Hematopoietic multipotent progenitor cell (in vitro differentiated cells): ENCODE results near the gene COASY. TPM values are rescaled to one million over a fixed set of nuclear protein-coding genes. Genes with fewer than 3 reads are reported as not detected.
A peak's percentile ranks its signal among the peaks of the same experiment; 100 is the strongest.
"Not testable (repeated sequence)": the region's sequence is repeated elsewhere in the genome, so short reads cannot be mapped to it uniquely, and the experiment has no call there.

Experiments used
- DNase-seq, 3 donors: peaks; one replicate each; pipeline ENCODE4 v3.0.0-alpha.2; 2011 to 2015; ENCODE audit warnings: low read depth in 2 of 3, low spot score in 2 of 3
- total RNA-seq: library from RNA; depleted of rRNA; stranded (reverse); fragments of >200 nt; gene quantifications from one replicate; pipeline ENCODE4 v1.2.3, GENCODE V29; 2012

Gene COASY
- total RNA-seq, 1 donor = 31.2 TPM

DNA sequence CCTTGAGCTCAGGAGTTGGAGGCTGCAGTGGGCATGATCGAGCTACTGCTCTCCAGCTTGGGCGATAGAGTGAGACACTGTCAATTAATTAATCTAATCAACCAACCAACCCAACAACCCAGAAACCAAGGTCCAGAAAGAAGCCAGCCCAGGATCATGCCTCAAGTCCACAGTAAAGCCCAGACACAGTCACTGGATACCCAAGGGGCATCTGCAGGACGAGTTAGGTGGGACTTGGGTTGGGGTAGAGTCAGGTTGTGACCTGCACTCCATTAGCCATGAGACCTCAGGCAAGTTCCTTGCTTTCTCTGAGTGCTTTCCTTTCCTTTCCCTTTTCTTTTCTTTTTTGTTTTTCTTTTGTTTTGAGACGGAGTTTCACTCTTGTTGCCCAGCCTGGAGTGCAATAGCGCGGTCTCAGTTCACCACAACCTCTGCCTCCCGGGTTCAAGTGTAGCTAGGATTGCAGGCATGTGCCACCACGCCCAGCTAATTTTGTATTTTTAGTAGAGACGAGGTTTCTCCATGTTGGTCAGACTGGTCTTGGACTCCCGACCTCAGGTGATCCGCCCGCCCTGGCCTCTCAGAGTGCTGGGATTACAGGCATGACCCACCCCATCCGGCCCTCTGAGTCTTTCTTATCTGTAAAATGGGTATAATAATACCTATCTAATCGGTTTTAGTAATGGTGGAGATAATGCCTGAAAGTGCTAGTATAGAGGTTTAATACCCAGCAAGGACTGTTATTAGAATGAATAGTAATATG is 12.8 kb upstream of the COASY start:
- DNase-seq = no peak

DNA sequence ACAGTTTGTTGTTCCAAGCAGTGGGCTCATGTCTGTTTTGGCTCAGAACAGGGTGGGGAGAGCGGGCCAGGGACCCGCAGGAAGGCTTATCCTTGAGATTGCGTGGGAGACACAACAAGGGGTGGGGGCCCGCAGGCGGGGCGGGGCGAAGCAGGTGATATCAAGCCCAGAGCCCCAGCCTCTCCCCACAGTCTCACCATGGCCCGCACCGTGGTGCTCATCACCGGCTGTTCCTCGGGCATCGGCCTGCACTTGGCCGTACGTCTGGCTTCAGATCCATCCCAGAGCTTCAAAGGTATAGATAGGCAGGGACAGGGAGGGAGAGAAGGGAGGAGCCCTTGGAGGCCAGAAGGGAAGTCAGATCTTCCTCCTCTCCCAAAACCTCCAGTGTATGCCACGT is 9.2 kb upstream of the COASY start, which contains the start of gene HSD17B1:
TSS of gene HSD17B1 (plus strand) at position 188 of the 400 bp plus-strand sequence. CDS start at position 199, 11 bp downstream.
- not testable (repeated sequence) for DNase-seq

DNA sequence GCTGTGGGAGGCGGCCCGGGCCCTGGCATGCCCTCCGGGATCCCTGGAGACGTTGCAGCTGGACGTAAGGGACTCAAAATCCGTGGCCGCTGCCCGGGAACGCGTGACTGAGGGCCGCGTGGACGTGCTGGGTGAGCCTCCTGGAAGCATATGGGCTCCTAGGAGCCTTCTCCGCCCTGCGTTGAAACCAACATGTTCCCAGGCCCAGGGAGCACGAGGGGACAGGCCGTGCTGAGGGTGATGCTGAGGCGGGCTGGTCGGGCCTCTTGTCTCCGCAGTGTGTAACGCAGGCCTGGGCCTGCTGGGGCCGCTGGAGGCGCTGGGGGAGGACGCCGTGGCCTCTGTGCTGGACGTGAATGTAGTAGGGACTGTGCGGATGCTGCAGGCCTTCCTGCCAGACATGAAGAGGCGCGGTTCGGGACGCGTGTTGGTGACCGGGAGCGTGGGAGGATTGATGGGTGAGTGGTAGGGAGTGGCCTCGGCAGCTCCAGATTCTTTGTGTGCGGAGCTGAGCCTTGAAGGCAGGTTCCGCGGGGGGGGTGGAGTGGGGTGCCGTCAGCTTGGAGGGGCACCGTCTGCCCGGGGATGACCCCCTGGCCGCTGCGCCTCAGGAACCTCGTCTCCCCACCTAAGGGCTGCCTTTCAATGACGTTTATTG is 8.7 kb upstream of the COASY start:
- no peak for DNase-seq

DNA sequence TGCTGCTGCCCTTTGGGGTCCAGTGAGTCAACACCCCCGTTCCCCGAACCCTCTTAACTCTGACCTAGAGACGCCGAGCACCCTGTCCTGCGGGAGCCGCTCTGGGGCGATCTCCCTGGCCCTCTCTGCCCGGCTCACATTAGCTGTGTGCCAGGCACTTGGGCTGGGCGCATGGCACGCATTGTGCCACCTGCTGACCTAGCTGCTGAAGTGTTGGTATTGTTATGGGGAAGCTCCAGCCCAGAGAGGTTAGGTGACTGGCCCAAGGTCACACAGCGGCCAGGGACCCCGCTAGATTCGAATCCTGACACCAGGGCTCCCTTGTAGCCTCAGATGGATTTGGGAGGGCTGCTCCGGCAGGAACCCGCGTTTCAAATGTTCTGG is 8.1 kb upstream of the COASY start:
- no peak for DNase-seq

DNA sequence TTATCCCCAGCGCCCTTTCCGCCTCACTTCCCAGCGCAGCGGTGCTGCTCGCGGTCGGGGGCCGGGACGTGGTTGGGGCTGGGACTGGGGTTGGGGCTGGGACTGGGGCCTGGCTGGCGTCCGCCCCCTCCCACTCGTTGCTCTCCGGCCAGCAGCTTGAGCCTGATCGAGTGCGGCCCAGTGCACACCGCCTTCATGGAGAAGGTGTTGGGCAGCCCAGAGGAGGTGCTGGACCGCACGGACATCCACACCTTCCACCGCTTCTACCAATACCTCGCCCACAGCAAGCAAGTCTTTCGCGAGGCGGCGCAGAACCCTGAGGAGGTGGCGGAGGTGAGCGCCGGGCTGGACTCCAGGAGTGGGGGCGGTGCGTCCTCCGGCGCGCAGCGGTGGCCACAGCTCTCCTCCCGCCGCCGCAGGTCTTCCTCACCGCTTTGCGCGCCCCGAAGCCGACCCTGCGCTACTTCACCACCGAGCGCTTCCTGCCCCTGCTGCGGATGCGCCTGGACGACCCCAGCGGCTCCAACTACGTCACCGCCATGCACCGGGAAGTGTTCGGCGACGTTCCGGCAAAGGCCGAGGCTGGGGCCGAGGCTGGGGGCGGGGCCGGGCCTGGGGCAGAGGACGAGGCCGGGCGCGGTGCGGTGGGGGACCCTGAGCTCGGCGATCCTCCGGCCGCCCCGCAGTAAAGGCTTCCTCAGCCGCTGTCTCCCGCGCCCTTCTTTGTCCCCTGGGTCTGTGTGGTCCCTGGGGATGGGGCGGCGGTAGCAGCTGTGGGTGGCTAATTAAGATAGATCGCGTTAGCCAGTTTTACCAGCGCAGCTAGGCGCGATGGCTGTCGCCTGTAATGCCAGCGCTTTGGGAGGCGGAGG is 7.5 kb upstream of the COASY start:
- DNase-seq = peak in 2 of 3 donors; percentile 89 to 91

DNA sequence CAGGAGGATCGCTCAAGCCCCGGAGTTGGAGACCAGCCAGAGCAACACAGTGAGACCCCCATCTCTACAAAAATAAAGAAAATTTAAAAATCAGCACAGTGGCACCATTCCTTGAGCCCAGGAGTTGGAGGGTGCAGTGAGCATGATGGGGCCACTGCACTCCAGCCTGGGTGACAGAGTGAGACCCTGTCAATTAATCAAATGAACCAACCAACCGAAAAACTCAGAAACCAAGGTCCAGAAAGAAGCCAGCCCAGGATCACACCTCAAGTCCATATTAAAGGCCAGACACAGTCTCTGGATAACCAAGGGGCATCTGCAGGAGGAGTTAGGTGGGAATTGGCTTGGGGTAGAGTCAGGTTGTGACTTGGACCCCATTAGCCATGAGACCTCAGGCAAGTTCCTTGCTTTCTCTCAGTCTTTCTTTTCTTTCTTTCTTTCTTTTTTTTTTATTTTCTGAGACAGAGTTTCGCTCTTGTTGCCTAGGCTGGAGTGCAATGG is 6.8 kb upstream of the COASY start:
- DNase-seq = no peak

DNA sequence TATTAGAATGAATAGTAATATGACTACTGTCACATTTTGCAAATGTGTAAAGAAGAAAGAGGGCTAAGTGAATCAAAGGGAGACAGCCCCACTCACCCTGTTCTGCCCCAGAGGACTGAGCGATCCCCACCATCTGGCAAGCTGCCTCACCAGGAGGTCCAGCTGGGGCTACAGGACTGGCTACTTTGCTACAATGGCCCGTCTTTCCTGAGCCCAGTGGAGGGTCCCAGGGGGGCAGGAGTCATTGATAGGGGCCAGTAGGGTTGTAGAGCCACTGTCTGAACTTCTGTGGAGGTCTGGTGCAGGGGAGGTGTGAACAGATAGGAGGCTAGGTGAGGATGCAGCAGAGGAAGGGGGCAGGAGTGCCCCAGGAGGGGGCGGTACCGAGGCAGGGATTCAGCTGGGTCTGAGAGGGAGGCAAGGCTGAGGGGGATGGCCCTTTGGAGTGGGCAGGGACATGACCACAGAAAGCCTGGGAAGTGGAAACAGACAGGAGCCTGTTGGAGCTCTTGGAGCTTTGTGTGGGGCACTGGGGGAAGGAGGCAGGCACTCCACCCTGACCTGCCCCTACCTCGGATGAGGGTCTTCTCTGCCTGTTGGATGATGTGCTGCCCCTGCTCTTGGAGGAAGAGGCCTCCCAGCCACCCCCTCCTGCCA is 5.9 kb upstream of the COASY start:
- DNase-seq = not testable (repeated sequence)

DNA sequence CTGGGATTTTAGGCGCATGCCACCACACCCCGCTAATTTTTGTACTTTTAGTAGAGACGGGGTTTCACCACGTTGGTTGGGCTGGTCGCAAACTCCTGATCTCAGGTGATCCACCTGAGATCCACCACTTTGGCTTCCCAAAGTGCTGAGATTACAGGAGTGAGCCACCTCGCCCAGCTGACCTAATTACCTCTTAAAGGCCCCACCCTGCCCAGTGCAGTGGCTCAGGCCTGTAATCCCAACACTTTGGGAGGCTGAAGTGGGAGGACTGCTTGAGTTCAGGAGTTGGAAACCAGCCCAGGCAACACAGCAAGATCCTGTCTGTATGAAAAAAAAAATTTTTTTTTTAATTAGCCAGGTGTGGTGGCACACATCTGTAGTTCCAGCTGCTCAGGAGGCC is 2.9 kb upstream of the COASY start:
- DNase-seq = no peak

DNA sequence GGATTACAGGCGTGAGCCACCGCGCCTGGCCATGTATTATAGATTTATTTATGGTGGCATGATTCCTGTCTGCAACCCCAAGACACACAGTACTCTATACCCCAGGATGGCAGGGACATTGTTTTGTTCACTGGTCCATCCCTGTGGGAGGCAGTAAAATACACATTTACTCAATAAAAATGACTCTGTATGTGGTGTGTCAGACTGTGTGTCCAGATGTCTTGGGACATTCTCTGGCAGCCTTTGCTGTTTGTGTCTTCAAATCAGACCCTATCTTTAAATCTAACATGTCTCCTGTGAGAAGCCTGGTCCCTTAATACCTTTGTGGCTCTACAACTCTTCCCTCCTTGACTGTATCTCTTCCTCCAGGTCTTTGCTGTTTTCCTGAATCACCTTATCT is 1.7 kb upstream of the COASY start:
- no peak for DNase-seq

DNA sequence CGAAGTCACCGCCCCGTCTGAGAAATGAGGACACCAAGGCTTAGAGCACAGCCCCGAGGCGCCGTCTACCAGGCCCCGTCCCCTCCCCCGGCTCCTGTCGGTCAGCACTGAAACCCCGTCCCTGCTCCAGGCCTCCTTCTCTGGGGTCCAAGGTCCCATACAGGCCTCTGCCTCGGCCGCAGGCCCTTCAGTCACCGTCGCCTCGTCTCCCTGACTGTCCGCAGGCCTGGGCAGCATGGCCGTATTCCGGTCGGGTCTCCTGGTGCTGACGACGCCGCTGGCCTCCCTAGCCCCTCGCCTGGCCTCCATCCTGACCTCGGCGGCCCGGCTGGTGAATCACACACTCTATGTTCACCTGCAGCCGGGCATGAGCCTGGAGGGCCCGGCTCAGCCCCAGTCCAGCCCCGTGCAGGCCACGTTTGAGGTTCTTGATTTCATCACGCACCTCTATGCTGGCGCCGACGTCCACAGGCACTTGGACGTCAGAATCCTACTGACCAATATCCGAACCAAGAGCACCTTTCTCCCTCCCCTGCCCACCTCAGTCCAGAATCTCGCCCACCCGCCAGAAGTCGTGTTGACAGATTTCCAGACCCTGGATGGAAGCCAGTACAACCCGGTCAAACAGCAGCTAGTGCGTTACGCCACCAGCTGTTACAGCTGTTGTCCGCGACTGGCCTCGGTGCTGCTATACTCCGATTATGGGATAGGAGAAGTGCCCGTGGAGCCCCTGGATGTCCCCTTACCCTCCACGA is 617 bp downstream of the COASY start:
- no peak for DNase-seq

DNA sequence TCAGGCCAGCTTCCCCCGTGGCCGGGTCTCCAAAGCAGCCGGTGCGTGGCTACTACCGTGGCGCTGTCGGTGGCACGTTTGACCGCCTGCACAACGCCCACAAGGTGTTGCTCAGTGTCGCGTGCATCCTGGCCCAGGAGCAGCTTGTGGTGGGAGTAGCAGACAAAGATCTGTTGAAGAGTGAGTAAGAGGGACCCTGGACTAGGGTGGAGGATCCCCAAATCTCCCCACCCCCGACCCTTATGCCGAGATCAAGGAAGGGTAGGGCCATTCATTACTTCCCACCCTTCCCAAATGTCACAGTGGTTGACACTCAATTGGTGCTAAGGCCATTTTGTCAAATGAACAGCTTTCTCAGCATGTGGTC is 1.2 kb downstream of the COASY start:
- no peak for DNase-seq

DNA sequence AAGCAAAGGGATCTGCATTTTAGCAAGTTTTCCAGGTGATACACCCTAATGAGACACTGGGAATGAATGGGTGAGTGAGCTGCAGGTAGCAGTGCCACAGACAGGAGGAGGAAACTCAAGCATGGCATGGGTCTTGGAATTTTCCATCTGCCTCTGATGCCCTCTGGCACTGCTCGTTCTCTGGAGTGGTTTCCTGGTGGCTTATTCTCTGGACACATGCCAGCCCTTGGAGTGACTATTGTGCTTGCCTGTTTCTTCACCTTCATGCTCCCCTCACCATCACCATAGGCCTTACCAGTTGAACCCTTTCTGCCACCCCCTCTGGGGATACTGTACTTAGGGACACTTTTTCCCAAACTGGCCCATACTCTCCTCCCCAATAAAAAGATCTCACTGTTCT is 1.6 kb downstream of the COASY start:
- no peak for DNase-seq

DNA sequence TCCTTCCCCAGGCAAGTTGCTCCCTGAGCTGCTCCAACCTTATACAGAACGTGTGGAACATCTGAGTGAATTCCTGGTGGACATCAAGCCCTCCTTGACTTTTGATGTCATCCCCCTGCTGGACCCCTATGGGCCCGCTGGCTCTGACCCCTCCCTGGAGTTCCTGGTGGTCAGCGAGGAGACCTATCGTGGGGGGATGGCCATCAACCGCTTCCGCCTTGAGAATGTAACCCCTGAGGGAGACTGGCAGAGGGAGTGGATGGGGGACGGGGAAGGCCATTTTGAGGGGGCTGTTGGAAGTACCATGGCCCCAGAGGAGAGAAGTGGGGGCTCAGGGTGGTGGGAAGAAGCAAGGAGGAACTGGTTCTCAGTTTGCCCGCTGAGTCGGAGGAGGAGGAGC is 2.0 kb downstream of the COASY start:
- DNase-seq = no peak

DNA sequence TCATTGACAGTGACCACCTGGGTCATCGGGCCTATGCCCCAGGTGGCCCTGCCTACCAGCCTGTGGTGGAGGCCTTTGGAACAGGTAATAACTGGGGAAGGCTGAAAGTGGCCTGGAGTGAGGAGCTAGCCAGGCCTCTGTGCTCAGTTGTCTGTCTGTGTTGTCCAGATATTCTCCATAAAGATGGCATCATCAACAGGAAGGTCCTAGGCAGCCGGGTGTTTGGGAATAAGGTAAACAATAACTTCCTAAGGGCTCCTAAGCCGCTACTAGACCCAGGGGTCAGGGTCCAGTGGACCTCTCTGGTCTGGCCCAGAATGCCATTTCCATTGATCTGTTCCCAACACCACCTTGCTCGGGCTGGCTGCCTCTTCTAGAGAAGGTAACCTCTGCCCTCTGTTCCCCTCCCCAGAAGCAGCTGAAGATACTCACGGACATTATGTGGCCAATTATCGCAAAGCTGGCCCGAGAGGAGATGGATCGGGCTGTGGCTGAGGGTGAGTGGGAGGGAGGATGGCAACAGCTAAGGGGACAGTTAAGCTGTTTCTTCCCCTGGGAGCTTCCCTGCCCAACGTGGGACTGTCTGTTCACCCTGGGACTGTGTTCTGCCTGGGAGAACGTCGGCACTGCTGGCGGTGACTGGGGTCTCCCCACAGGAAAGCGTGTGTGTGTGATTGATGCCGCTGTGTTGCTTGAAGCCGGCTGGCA is 3.0 kb downstream of the COASY start:
- DNase-seq = no peak

DNA sequence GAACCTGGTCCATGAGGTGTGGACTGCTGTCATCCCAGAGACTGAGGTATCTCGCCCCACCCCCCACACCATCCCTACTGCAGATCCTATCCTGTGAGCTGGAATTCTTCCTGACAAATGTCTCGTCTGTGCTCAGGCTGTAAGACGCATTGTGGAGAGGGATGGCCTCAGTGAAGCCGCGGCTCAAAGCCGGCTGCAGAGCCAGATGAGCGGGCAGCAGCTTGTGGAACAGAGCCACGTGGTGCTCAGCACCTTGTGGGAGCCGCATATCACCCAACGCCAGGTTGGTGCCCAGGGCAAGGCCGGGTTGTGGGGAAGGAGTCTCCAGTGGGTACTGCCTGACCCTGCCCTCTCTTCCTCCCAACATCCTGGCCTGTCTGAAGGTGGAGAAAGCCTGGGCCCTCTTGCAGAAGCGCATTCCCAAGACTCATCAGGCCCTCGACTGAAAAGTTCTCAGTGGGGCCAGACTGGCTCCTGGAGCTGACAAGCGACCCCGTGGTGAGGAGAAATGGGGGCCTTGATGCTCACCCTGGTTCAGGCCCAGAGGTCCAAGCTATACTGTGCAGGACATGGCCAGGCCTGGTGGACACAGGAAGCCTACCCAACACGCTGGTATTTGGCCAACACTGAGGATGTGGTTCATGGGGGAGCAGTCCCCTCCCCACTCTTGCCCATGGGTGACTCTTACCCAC is 3.7 kb downstream of the COASY start:
- no peak for DNase-seq

DNA sequence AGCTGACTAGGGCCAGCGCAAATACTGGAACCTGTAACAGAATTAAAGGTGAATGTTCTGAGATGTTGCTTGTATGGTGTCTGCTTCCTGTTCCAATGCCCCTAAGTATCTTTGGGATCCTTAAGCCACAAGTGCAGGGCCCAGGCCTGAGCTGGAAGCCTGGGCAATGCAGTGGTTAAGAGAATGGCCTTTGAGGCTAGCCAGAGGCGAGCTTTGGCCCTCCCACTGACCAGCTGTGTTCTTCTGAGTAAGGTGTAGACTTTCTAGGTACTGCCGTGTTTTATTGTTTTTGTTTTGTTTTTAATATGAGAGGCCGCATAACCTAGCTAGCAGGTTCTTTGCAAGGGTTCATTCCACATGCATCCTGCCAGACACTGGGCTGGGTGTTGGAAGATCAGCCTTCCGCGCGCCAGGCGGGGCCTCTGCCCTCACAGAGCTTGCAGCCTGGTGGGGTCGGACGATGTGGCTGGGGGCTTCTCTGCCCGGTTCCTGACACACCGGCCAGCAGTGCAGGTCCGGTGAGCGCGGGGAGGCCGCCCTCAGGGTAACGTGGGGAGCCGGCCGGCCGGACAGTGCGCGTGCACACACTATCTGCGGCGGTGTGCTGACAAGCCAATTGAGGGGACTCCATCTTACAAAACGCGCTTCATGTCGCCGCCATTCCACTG is 4.4 kb downstream of the COASY start:
- DNase-seq = no peak

DNA sequence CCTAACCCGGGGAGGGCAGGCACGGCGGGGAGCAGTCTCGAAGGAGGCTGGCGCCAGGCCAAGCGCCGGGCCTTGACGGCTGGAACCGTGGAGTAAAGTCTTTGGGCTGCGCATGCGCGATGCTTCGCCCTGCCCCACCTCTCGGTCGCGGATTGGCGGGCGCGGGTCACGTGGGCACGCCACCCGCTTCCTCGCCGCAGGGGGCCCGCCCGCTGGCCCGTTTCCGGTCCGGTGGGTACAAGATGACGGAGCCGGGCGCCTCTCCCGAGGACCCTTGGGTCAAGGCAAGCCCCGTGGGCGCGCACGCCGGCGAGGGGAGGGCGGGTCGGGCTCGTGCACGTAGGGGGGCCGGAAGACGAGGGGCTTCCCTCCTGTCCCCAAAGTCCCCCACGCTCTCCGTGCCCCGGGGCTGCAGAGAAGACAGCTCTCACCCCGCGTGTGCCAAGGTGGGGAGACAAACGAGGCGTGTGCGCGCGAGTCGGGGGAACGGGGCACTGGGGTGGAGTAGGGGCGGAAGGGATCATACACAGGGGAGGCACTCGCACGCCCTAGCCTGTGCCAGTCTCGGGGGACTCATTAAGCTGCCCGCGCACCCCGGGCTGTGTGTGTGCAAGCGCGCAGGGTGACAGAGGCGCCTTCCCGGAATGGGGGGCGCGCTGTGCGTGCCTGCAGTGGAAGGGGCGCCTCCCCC is 5.1 kb downstream of the COASY start, which contains the start of gene MLX:
TSS of gene MLX (plus strand) at position 218 of the 691 bp plus-strand sequence. CDS start at position 243, 25 bp downstream.
- DNase-seq = peak; percentile 89 to 92 (median 92)
